ENCODE measurements around the gene C3AR1.

The C3AR1 gene

GRCh38 chr12:8040791-8041190, 25.4 kb downstream of the C3AR1 start:
- no peak for TF ChIP-seq REST (IDR thresholded peaks at IDR 0.05; ENCODE audit: insufficient read depth in 1 of 2, low read depth in 2 of 2, low read length in 2 of 2)
- no peak for TF ChIP-seq SIN3A (IDR thresholded peaks at IDR 0.05; ENCODE audit: borderline replicate concordance, insufficient read depth, low read length)
- TF ChIP-seq FOXP2 (optimal IDR thresholded peaks at IDR 0.05; ENCODE audit: borderline replicate concordance, extremely low read depth, extremely low read length, insufficient read depth) = no peak
- no peak for TF ChIP-seq POLR2AphosphoS5 (IDR thresholded peaks at IDR 0.05; ENCODE audit: low read depth, low read length)
- no peak for TF ChIP-seq TAF1 (IDR thresholded peaks at IDR 0.05; ENCODE audit: borderline replicate concordance, insufficient read depth, low read length)

GRCh38 chr12:8038659-8039114, 27.5 kb downstream of the C3AR1 start:
- no peak for TF ChIP-seq REST (IDR thresholded peaks at IDR 0.05; ENCODE audit: insufficient read depth in 1 of 2, low read depth in 2 of 2, low read length in 2 of 2)

- TF ChIP-seq REST (IDR thresholded peaks at IDR 0.05; ENCODE audit: insufficient read depth in 1 of 2, low read depth in 2 of 2, low read length in 2 of 2) (no peak), SIN3A (IDR thresholded peaks at IDR 0.05; ENCODE audit: borderline replicate concordance, insufficient read depth, low read length) (no peak), POLR2AphosphoS5 (IDR thresholded peaks at IDR 0.05; ENCODE audit: low read depth, low read length) (no peak), TAF1 (IDR thresholded peaks at IDR 0.05; ENCODE audit: borderline replicate concordance, insufficient read depth, low read length) (no peak), FOXP2 (optimal IDR thresholded peaks at IDR 0.05; ENCODE audit: borderline replicate concordance, extremely low read depth, extremely low read length, insufficient read depth) (no peak)
Observed at GRCh38 chr12:8037947-8038346, 28.2 kb downstream of the C3AR1 start.

GRCh38 chr12:8037046-8037663, 29.0 kb downstream of the C3AR1 start:
- no peak for TF ChIP-seq POLR2AphosphoS5 (IDR thresholded peaks at IDR 0.05; ENCODE audit: low read depth, low read length)
- no peak for TF ChIP-seq TAF1 (IDR thresholded peaks at IDR 0.05; ENCODE audit: borderline replicate concordance, insufficient read depth, low read length)
- no peak for TF ChIP-seq FOXP2 (optimal IDR thresholded peaks at IDR 0.05; ENCODE audit: borderline replicate concordance, extremely low read depth, extremely low read length, insufficient read depth)
- no peak for TF ChIP-seq SIN3A (IDR thresholded peaks at IDR 0.05; ENCODE audit: borderline replicate concordance, insufficient read depth, low read length)
- no peak for TF ChIP-seq REST (IDR thresholded peaks at IDR 0.05; ENCODE audit: insufficient read depth in 1 of 2, low read depth in 2 of 2, low read length in 2 of 2)

GRCh38 chr12:8036346-8036745, 29.8 kb downstream of the C3AR1 start:
- TF ChIP-seq SIN3A (IDR thresholded peaks at IDR 0.05; ENCODE audit: borderline replicate concordance, insufficient read depth, low read length) (no peak), FOXP2 (optimal IDR thresholded peaks at IDR 0.05; ENCODE audit: borderline replicate concordance, extremely low read depth, extremely low read length, insufficient read depth) (no peak), TAF1 (IDR thresholded peaks at IDR 0.05; ENCODE audit: borderline replicate concordance, insufficient read depth, low read length) (no peak), REST (IDR thresholded peaks at IDR 0.05; ENCODE audit: insufficient read depth in 1 of 2, low read depth in 2 of 2, low read length in 2 of 2) (no peak), POLR2AphosphoS5 (IDR thresholded peaks at IDR 0.05; ENCODE audit: low read depth, low read length) (no peak)
